ENCODE data around the gene CHD2.
A peak's percentile ranks its signal among the peaks of the same experiment; 100 is the strongest.

Gene CHD2

GRCh38 chr15:92932946-92933649 lies 33.0 kb downstream of the CHD2 start:
- DNase-seq (ENCODE audit: low read depth): no peak

GRCh38 chr15:92933831-92934230 lies 33.7 kb downstream of the CHD2 start:
- no peak for DNase-seq (ENCODE audit: low read depth)

- no peak for DNase-seq (ENCODE audit: low read depth)
Observed at GRCh38 chr15:92934716-92935115, 34.6 kb downstream of the CHD2 start.

GRCh38 chr15:92936138-92936537 lies 36.0 kb downstream of the CHD2 start:
- no peak for DNase-seq (ENCODE audit: low read depth)

- DNase-seq (ENCODE audit: low read depth): no peak
Observed at GRCh38 chr15:92936693-92937092, 36.6 kb downstream of the CHD2 start.

- DNase-seq (ENCODE audit: low read depth): no peak
Observed at GRCh38 chr15:92937901-92938300, 37.8 kb downstream of the CHD2 start.

GRCh38 chr15:92938387-92938786 lies 38.3 kb downstream of the CHD2 start:
- DNase-seq (ENCODE audit: low read depth): no peak

- no peak for DNase-seq (ENCODE audit: low read depth)
Observed at GRCh38 chr15:92941668-92942067, 41.5 kb downstream of the CHD2 start.

GRCh38 chr15:92942706-92943105 lies 42.6 kb downstream of the CHD2 start:
- DNase-seq (ENCODE audit: low read depth): no peak

GRCh38 chr15:92943581-92943980 lies 43.5 kb downstream of the CHD2 start:
- DNase-seq (ENCODE audit: low read depth): no peak

GRCh38 chr15:92944946-92945521 lies 44.9 kb downstream of the CHD2 start:
- DNase-seq (ENCODE audit: low read depth): no peak

- DNase-seq (ENCODE audit: low read depth): no peak
Observed at GRCh38 chr15:92947071-92947730, 47.1 kb downstream of the CHD2 start.

- no peak for DNase-seq (ENCODE audit: low read depth)
Observed at GRCh38 chr15:92949604-92950249, 49.6 kb downstream of the CHD2 start.

- no peak for DNase-seq (ENCODE audit: low read depth)
Observed at GRCh38 chr15:92951800-92952457, 51.8 kb downstream of the CHD2 start.

GRCh38 chr15:92952458-92952850 lies 52.3 kb downstream of the CHD2 start:
- no peak for DNase-seq (ENCODE audit: low read depth)

- DNase-seq (ENCODE audit: low read depth): no peak
Observed at GRCh38 chr15:92953566-92953965, 53.4 kb downstream of the CHD2 start.

GRCh38 chr15:92954002-92954401 lies 53.9 kb downstream of the CHD2 start:
- no peak for DNase-seq (ENCODE audit: low read depth)

- no peak for DNase-seq (ENCODE audit: low read depth)
Observed at GRCh38 chr15:92954578-92954977, 54.5 kb downstream of the CHD2 start.

- no peak for DNase-seq (ENCODE audit: low read depth)
Observed at GRCh38 chr15:92955706-92956105, 55.6 kb downstream of the CHD2 start.

- DNase-seq (ENCODE audit: low read depth): peak; percentile 54
Observed at GRCh38 chr15:92958105-92958504, 58.0 kb downstream of the CHD2 start.

GRCh38 chr15:92959219-92959618 lies 59.1 kb downstream of the CHD2 start:
- DNase-seq (ENCODE audit: low read depth): no peak

GRCh38 chr15:92960996-92961681 lies 61.0 kb downstream of the CHD2 start:
- DNase-seq (ENCODE audit: low read depth): no peak
